HG03039 (cell line): ENCODE data around the gene RNF5.
"Not testable (repeated sequence)": the region's sequence is repeated elsewhere in the genome, so short reads cannot be mapped to it uniquely, and the experiment has no call there.

Experiments
- ATAC-seq: cut with Tn5 transposase; IDR thresholded peaks from one replicate; pipeline ENCODE4 v1.9.1; 2021; ENCODE audit warnings: mild to moderate bottlenecking, moderate library complexity; ENCODE audit not compliant: unreplicated experiment

Gene RNF5

GRCh38 chr6:32203426-32204267 lies 25.4 kb downstream of the RNF5 start:
- ATAC-seq, result no peak

GRCh38 chr6:32204268-32204715 lies 26.1 kb downstream of the RNF5 start:
- ATAC-seq, result no peak

DNA sequence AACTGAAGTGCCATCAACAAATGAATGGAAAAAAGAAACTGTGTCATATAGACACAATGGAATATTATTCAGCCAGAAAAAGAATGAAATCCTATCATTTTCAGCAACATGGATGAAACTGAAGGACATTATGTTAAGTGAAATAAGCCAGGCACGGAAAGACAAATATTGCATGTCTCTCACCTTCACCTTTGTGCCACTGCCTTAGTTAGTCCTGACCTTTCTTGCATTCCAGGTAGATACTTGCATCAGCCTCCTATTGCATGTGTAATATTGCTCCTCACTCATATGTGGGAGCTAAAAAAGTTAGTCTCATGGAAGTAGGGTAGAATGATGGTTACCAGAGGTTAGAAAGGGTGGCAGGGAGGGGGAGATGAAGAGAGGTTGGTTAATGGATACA lies 30.8 kb downstream of the RNF5 start:
- no peak for ATAC-seq

DNA sequence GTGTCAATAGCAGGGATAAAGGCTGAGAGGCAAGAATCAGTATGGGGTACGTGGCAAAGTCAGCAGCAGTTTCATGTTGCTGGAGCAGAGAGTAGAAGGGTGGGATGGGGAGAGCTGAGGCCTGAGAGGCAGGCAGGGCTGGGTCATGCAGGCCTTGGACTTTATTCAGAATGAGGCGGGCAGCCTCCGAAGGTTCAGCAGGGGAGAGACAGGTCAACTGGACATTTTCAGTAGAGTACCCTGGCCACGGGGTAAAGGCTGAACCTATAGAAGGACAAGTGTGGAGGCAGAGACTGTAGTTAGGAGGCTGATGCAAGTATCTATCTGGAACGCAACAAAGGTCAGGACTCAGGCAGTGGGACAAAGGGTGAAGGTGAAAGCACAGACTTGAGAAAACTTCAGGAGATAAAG lies 32.0 kb downstream of the RNF5 start:
- ATAC-seq, result no peak

DNA sequence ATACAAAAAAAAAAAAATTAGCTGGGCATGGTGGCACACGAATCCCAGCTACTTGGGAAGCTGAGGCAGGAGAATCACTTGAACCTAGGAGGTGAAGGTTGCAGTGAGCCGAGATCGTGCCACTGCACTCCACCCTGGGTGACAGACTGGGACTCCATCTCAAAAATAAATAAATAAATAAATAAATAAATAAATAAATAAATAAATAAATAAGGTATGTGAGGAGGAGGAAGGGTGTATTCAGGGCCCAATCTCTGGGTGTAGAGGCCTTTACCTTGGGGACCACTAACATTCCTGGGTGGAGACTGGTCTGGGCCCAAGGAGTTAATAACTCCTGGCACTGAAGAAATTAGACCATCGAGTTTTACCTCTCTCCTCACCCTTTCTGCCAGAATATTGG lies 33.2 kb downstream of the RNF5 start:
- ATAC-seq, result not testable (repeated sequence)

- ATAC-seq, result no peak
Observed at GRCh38 chr6:32212076-32212760, 34.0 kb downstream of the RNF5 start.

DNA sequence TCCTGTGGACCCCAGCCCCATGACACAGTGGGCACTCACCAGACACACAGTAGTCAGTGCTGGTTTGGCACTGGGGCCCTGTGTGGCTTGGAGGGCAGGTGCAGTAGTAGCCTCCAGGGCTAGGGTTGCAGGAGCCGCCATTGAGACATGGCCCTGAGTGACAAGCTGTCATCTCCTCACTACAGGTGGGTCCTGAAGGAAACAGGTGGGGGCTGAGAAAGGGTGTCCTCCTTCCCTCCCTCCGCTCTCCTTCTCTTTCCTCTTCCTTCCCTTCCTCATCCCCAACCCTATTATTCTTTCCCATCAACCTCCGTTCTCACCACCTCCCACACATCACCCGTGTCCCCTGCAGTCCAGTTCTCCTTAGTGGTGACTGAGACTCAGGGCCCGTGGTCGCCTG lies 35.4 kb downstream of the RNF5 start:
- ATAC-seq, result no peak

- ATAC-seq, result no peak
Observed at GRCh38 chr6:32214126-32214525, 35.9 kb downstream of the RNF5 start.

- no peak for ATAC-seq
Observed at GRCh38 chr6:32215617-32216016, 37.4 kb downstream of the RNF5 start.

- no peak for ATAC-seq
Observed at GRCh38 chr6:32216285-32216684, 38.1 kb downstream of the RNF5 start.

DNA sequence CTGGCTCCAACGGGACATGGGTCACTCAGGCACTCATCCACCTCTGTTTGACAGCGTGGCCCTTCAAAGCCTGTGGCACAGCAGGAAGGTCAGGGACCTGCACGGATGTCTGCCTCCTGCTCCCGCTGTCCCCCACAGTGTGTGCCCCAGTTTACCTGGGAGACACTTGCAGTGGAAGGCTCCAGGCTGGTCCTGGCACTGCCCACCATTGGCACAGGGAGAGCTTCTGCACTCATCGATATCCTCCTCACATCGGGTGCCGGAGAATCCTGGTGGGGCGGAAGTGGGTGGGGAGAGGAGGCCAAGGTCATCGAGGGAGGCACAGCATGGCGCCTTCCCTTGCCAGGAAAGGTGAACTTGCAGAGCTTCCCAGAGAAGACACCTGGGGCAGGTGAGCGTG lies 38.8 kb downstream of the RNF5 start:
- no peak for ATAC-seq

DNA sequence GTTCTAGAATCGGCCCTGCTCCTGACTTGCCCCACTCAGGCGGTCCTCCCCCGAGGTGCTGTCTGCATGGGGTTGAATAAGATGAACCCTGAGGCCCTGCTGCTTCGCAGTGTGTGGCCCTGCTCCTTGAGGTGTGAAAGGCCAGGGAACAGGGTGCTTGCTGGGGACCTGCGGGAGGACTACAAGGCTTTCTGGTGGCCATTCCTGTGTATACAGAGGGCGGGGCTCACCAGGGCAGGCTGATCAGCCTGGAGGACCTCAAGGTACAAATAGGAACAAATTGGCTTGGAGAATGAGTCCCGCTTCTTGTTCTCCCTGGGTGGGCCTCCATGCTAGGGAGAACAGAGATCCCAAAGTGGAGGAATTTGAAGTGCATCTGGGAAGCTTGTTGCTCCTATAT lies 40.0 kb downstream of the RNF5 start:
- ATAC-seq, result no peak

DNA sequence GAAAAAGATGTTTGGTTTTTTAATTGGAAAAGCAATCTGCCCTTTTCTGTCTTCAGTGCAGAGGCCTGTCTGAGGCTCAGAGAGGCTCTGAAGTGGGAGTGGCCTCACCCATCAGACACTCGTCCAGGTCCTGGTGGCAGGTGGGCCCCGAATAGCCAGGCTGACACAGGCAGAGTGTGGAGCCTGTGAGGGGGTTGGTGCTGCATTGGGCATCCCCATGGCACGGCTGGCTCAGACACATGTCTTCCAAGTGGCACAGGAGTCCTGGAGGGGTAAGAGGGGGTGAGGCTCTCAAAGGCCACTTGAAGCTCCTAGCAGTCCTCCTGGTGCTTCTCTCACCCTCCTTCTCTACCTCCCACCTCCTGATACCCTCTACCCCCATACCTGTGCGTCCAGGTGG lies 41.8 kb downstream of the RNF5 start:
- no peak for ATAC-seq

GRCh38 chr6:32222333-32223230 lies 44.4 kb downstream of the RNF5 start:
- ATAC-seq, result no peak

DNA sequence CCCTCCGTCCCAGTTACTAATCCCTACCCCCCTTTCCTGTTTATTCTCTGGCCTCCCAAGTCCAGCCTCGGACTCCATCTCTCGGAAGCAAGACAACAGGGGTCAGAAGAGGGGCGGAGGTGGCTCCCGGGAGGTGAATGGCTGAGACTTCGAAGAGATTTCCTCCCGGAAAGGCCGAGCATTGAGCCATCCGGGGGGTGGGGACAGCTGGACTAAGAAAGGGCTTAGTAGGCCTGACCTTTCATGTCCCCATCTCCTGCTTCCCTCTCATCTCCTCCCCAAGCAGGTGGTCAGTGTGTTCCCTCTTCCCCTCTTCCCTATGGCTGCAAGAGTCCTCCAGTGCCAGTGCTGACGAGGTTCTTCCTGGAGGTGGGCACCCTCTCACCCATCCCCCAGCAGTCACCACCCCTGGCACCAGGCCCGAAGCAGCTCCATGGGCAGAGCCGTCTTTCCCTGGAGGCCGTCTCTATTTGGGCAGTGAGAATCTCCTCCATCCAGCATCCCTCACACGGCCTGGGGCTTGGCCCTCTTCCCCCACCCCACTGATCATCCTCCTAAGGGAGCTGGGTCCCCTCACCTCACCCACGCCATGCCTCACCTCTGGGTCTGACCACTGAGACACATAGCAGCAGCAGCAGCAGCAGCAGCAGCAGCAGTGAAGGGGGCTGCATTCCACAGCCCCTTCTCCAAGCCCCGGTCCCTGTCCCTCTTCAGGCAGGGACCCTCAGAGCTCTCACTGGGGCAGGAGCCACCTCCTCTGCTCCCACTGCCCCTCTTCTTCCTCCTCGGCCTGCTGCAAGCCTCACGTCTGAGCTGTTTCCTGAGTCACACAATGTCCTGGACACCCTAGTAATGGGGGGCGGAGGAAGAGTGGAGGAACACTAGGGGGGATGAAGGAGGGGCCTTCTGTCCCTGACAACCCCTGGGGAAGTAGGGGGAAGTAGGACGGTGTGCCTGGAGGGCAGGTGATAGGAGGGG lies 45.3 kb downstream of the RNF5 start, which contains the start of gene NOTCH4:
TSS of gene NOTCH4 (minus strand) at position 810 of the 978 bp plus-strand sequence. CDS start at position 671, 139 bp downstream.
- no peak for ATAC-seq

DNA sequence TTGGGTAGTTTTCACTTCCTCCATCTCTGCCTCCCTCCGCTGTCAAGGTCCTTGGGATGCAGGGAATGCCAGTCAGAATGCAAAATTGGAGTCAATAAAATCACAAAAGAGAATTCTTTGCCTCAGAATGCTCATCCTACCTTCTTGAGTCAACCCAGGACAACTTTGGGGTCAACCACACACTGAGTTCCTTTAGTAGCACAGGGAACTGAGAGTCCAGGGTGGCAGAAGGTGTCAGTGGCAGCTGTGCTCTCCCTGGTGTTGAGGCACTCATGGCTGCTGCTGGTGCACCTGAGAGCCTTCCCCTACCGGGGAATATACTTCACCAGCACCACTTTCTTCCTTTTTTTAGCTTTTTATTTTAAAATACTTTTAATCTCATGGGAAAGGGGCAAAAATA lies 46.5 kb downstream of the RNF5 start:
- ATAC-seq, result no peak

DNA sequence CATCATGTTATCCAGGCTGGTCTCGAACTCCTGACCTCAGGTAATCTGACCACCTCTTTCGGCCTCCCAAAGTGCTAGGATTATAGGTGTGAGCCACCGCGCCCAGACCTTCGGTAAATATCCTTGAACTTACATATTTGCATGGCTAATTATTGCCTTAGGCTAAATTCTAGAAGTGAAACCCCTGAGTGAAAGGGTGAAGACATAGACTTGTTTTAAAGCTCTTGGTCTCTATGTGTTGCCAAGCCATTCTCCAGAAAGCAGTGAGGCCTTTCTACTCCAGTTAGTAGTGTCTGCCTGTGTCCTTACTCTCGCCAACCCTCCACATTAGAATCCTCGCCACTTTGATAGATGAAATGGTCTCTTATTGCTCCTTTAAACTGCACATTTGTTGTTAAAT lies 48.2 kb downstream of the RNF5 start:
- no peak for ATAC-seq
